ENCODE measurements around the gene CAGE1. TPM values are rescaled to one million over a fixed set of nuclear protein-coding genes. Genes with fewer than 3 reads are reported as not detected.

The CAGE1 gene
- total RNA-seq, 1 donor from 2014 or later = not detected

- peaks cover 16% of the 10 kb centered on the region for H3K36me3 Mint-ChIP-seq (ENCODE audit: insufficient read depth)
- peak; percentile 97 for DNase-seq (ENCODE audit: low spot score, unreplicated experiment)
- peak within 1 kb of the TSS; percentile 96 for H3K27ac Mint-ChIP-seq
- peaks cover 7% of the 10 kb centered on the region for H3K4me1 Mint-ChIP-seq (ENCODE audit: low read depth)
- peak within 1 kb of the TSS; percentile 85 for H3K4me3 Mint-ChIP-seq (ENCODE audit: low read depth)
- H3K27me3 Mint-ChIP-seq = no peaks in the 10 kb centered on the region
- no peak for TF ChIP-seq CTCF (IDR thresholded peaks at IDR 0.05; ENCODE audit: unreplicated experiment)
- peaks cover 3% of the 10 kb centered on the region for H3K9me3 Mint-ChIP-seq (ENCODE audit: low read depth)
Observed at GRCh38 chr6:7312616-7313504, 76.7 kb downstream of the CAGE1 start, which contains the start of gene SSR1. Gene SSR1, minus strand, starts transcription at chr6:7313199. Its CDS starts 79 bp downstream, at chr6:7313120.

- Mint-ChIP-seq H3K27ac (peak overlapping the region; percentile 93), H3K36me3 (ENCODE audit: insufficient read depth) (peaks cover 19% of the 10 kb centered on the region), H3K4me1 (ENCODE audit: low read depth) (peaks cover 7% of the 10 kb centered on the region), H3K4me3 (ENCODE audit: low read depth) (peak overlapping the region; percentile 85), H3K9me3 (ENCODE audit: low read depth) (no peaks in the 10 kb centered on the region), H3K27me3 (no peaks in the 10 kb centered on the region)
- DNase-seq (ENCODE audit: low spot score, unreplicated experiment) = no peak
- no peak for TF ChIP-seq CTCF (IDR thresholded peaks at IDR 0.05; ENCODE audit: unreplicated experiment)
Observed at GRCh38 chr6:7311917-7312615, 77.5 kb downstream of the CAGE1 start.

GRCh38 chr6:7311176-7311575 lies 78.4 kb downstream of the CAGE1 start:
- H3K4me1 Mint-ChIP-seq (ENCODE audit: low read depth) = peaks cover 7% of the 10 kb centered on the region
- no peaks in the 10 kb centered on the region for H3K27me3 Mint-ChIP-seq
- H3K27ac Mint-ChIP-seq = no peak overlapping the region

GRCh38 chr6:7309050-7309449 lies 80.5 kb downstream of the CAGE1 start:
- DNase-seq (ENCODE audit: low spot score, unreplicated experiment) = no peak
- H3K9me3 Mint-ChIP-seq (ENCODE audit: low read depth) = no peaks in the 10 kb centered on the region
- TF ChIP-seq CTCF (IDR thresholded peaks at IDR 0.05; ENCODE audit: unreplicated experiment) = no peak
- H3K4me1 Mint-ChIP-seq (ENCODE audit: low read depth) = peaks cover 7% of the 10 kb centered on the region
- peaks cover 28% of the 10 kb centered on the region for H3K36me3 Mint-ChIP-seq (ENCODE audit: insufficient read depth)
- no peak overlapping the region for H3K4me3 Mint-ChIP-seq (ENCODE audit: low read depth)
- H3K27ac Mint-ChIP-seq = no peak overlapping the region
- no peaks in the 10 kb centered on the region for H3K27me3 Mint-ChIP-seq

More at GRCh38 chr6:7311176-7311575, 78.4 kb downstream of the CAGE1 start:
- Mint-ChIP-seq H3K4me3 (ENCODE audit: low read depth) (peak overlapping the region; percentile 36), H3K9me3 (ENCODE audit: low read depth) (no peaks in the 10 kb centered on the region), H3K36me3 (ENCODE audit: insufficient read depth) (peaks cover 21% of the 10 kb centered on the region)
- no peak for TF ChIP-seq CTCF (IDR thresholded peaks at IDR 0.05; ENCODE audit: unreplicated experiment)
- DNase-seq (ENCODE audit: low spot score, unreplicated experiment) = no peak

GRCh38 chr6:7307533-7307932 lies 82.0 kb downstream of the CAGE1 start:
- Mint-ChIP-seq H3K27ac (no peak overlapping the region), H3K9me3 (ENCODE audit: low read depth) (no peaks in the 10 kb centered on the region), H3K4me3 (ENCODE audit: low read depth) (no peak overlapping the region), H3K4me1 (ENCODE audit: low read depth) (peaks cover 7% of the 10 kb centered on the region), H3K27me3 (no peaks in the 10 kb centered on the region), H3K36me3 (ENCODE audit: insufficient read depth) (peaks cover 32% of the 10 kb centered on the region)
- no peak for TF ChIP-seq CTCF (IDR thresholded peaks at IDR 0.05; ENCODE audit: unreplicated experiment)
- DNase-seq (ENCODE audit: low spot score, unreplicated experiment) = no peak
